Right ventricle myocardium superior (tissue), 1 donor: ENCODE measurements around the gene ALPI. TPM values are rescaled to one million over a fixed set of nuclear protein-coding genes. Genes with fewer than 3 reads are reported as not detected.

Experiments
- ATAC-seq: fragments of 200-7000 bp; cut with Tn5 transposase; one replicate; pipeline ENCODE4 v1.9.1; 2020; ENCODE audit warnings: mild to moderate bottlenecking; ENCODE audit not compliant: poor library complexity
- DNase-seq: peaks from one replicate; pipeline ENCODE4 v3.0.0-alpha.2; 2020
- intact Hi-C: fragments of 100-400 bp; cut with DNase I; formaldehyde crosslinking; loops from one replicate; pipeline ENCODE4 v1.11.2; 2022
- total RNA-seq: library from RNA; stranded (reverse); fragmentation: NEBNext Ultra II Directional; extraction: Animal tissue kit (Norgen Biotek cat#: 25700); gene quantifications from one replicate; pipeline ENCODE4 v1.2.1, GENCODE V29; 2021
- donor health status: DM: no; HTN: yes; CAD: no; lungs with severe emphysema.

ALPI gene
- total RNA-seq, 1 donor from 2014 or later = not detected

- ATAC-seq (no peak), DNase-seq (peak; percentile 26)
- intact Hi-C loops = no loop called here
Observed at GRCh38 chr2:232479341-232480200, 23.6 kb downstream of the ALPI start.

GRCh38 chr2:232480201-232481190 is 24.5 kb downstream of the ALPI start:
- DNase-seq = peak; percentile 27
- intact Hi-C loops = no loop called here
- no peak for ATAC-seq

- DNase-seq (peak; percentile 17), ATAC-seq (no peak)
- intact Hi-C loops = no loop called here
Observed at GRCh38 chr2:232481322-232482140, 25.6 kb downstream of the ALPI start.

GRCh38 chr2:232482301-232483238 is 26.6 kb downstream of the ALPI start:
- intact Hi-C loops = no loop called here
- DNase-seq = peak; percentile 28
- no peak for ATAC-seq

GRCh38 chr2:232483311-232483922 is 27.5 kb downstream of the ALPI start:
- intact Hi-C loops = no loop called here
- DNase-seq (peak; percentile 18), ATAC-seq (no peak)

- intact Hi-C loops = no loop called here
- DNase-seq = peak; percentile 30
Observed at GRCh38 chr2:232483923-232484627, 28.1 kb downstream of the ALPI start.

GRCh38 chr2:232484628-232485347 is 28.8 kb downstream of the ALPI start:
- ATAC-seq (no peak), DNase-seq (peak; percentile 20)
- intact Hi-C loops = no loop called here

More at GRCh38 chr2:232483923-232484627, 28.1 kb downstream of the ALPI start:
- ATAC-seq = no peak

GRCh38 chr2:232485348-232485756 is 29.4 kb downstream of the ALPI start:
- intact Hi-C loops = no loop called here
- DNase-seq (no peak), ATAC-seq (no peak)

- intact Hi-C loops = no loop called here
- ATAC-seq (no peak), DNase-seq (peak; percentile 24)
Observed at GRCh38 chr2:232485757-232486557, 30.0 kb downstream of the ALPI start.

GRCh38 chr2:232486558-232487384 is 30.8 kb downstream of the ALPI start:
- no peak for ATAC-seq
- intact Hi-C loops = no loop called here
- DNase-seq = peak; percentile 20

GRCh38 chr2:232487385-232488096 is 31.6 kb downstream of the ALPI start, which contains the start of gene ECEL1:
Gene ECEL1, minus strand, starts transcription at chr2:232487834. Its CDS starts 1,181 bp downstream, at chr2:232486653.
- intact Hi-C loops = no loop called here
- DNase-seq = peak; percentile 13
- ATAC-seq = no peak

- ATAC-seq = no peak
- intact Hi-C loops = no loop called here
- peak; percentile 36 for DNase-seq
Observed at GRCh38 chr2:232488097-232488711, 32.3 kb downstream of the ALPI start.

GRCh38 chr2:232488721-232489300 is 32.9 kb downstream of the ALPI start:
- DNase-seq (peak; percentile 10), ATAC-seq (no peak)
- intact Hi-C loops = no loop called here
